ENCODE data around the gene LCE3E. TPM values are rescaled to one million over a fixed set of nuclear protein-coding genes. Genes with fewer than 3 reads are reported as not detected.

Gene LCE3E
- total RNA-seq, 2 donors from 2014 or later = not detected

DNA sequence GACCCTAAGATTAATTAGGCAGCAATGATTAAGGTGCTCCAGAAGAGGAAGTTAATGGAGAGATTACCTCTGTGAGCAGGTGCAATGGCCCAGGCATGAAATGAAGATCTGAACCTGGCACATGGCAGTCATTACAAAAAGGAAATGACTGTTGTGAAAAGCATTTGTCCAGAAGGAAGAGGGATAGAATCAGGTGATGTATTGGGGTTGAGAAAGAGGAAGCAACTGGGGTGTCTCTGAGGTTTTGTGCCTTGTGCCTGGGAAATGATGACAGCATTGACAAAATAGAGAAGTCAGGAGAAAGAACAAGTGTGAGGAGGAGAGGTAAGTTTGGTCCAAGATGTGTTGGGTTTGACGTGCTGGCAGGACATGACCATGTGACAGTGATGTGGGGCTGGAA, 46.7 kb downstream of the LCE3E start:
- TF ChIP-seq CTCF (IDR thresholded peaks at IDR 0.05) (no peak), POLR2AphosphoS5 (IDR thresholded peaks at IDR 0.05) (no peak), POLR2A (IDR thresholded peaks at IDR 0.05) (no peak)
- Histone ChIP-seq H3K36me3 (no peaks in the 10 kb centered on the region), H3K9me3 (no peaks in the 10 kb centered on the region), H3K4me1 (replicated peaks) (no peaks in the 10 kb centered on the region), H3K4me3 (no peak overlapping the region), H3K27me3 (replicated peaks; ENCODE audit: insufficient read depth) (peaks cover 17% of the 10 kb centered on the region), H3K27ac (no peak overlapping the region)
- no peak for DNase-seq (ENCODE audit: low spot score)
- 70% methylated on average over 1 of the region's 1 CpG for WGBS
- intact Hi-C loops (cut with DNase I) = no loop called here

DNA sequence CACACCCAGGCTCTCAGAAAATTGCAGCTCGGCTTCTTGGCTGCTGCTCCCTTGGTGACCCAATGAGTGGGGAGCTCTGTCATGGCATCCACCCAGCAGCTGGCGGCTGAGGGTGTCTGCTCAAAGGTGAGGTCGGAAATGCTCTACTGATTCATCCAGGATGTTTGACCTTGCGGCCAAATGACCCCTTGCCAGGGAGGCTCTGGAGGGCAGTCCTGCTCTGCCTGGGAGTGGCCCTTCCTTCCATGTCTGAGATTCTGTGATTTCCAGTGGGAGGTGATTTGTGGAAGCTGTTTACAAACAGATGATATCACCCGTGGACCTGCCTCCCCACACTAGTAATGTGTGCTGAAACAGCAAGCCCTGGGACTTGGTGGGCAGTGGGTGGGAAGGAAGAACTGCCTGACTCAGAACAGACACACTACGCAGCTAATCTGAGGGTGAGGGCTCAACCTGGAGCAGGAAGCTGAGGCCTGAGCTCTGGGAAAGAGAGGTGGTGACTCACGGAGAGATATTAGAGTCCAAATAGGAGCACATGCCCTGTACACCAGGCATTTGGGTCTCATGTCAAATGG, 49.3 kb downstream of the LCE3E start:
- H3K4me3 ChIP-seq = no peak overlapping the region
- H3K36me3 ChIP-seq = no peaks in the 10 kb centered on the region
- TF ChIP-seq CTCF (IDR thresholded peaks at IDR 0.05) = no peak
- TF ChIP-seq POLR2AphosphoS5 (IDR thresholded peaks at IDR 0.05) = no peak
- no peak for TF ChIP-seq POLR2A (IDR thresholded peaks at IDR 0.05)
- no peaks in the 10 kb centered on the region for H3K4me1 ChIP-seq (replicated peaks)
- intact Hi-C loops (cut with DNase I) = no loop called here
- no peak overlapping the region for H3K27ac ChIP-seq
- DNase-seq (ENCODE audit: low spot score) = no peak
- no peaks in the 10 kb centered on the region for H3K9me3 ChIP-seq
- 58% methylated on average over 7 of the region's 7 CpGs for WGBS
- peaks cover 17% of the 10 kb centered on the region for H3K27me3 ChIP-seq (replicated peaks; ENCODE audit: insufficient read depth)

GRCh38 chr1:152516082-152516481, 50.5 kb downstream of the LCE3E start:
- TF ChIP-seq POLR2A (IDR thresholded peaks at IDR 0.05) = no peak
- no peak for TF ChIP-seq CTCF (IDR thresholded peaks at IDR 0.05)
- TF ChIP-seq POLR2AphosphoS5 (IDR thresholded peaks at IDR 0.05) = no peak
- WGBS = 44% methylated on average over 7 of the region's 7 CpGs
- Histone ChIP-seq H3K4me3 (no peak overlapping the region), H3K4me1 (replicated peaks) (no peaks in the 10 kb centered on the region), H3K27ac (no peak overlapping the region), H3K27me3 (replicated peaks; ENCODE audit: insufficient read depth) (peaks cover 17% of the 10 kb centered on the region), H3K36me3 (no peaks in the 10 kb centered on the region), H3K9me3 (no peaks in the 10 kb centered on the region)
- no peak for DNase-seq (ENCODE audit: low spot score)
- intact Hi-C loops (cut with DNase I) = no loop called here

Small RNAs within 50 kb of the gene (small RNA-seq; reads per million reads assigned to genes)
- 0 reads per million in 2 donors for gene LCE3B

Other genes with a start within 250 kb of the LCE3E start
- 10 to 100 TPM in 1 of 2 donors, under 1 TPM in 1; 0.91 to 13.6 TPM for gene FLG, start 241.5 kb downstream of the LCE3E start, total RNA-seq
- gene FLG2, start 206.8 kb downstream of the LCE3E start, total RNA-seq = 1 to 10 TPM in 1 of 2 donors, under 1 TPM in 1; 0.36 to 5.6 TPM
- gene CRNN, start 152.5 kb downstream of the LCE3E start, total RNA-seq = under 1 TPM in 1 of 2 donors, not detected in 1; 0.62 TPM
- gene LCE5A, start 56.0 kb downstream of the LCE3E start, total RNA-seq = not detected
- not detected for gene CRCT1, start 52.3 kb downstream of the LCE3E start, total RNA-seq
- not detected for gene LCE3D, start 13.7 kb upstream of the LCE3E start, total RNA-seq
- not detected for gene LCE3C, start 33.5 kb upstream of the LCE3E start, total RNA-seq
- gene LCE3B, start 47.0 kb upstream of the LCE3E start, total RNA-seq = not detected
- not detected for gene LCE3A, start 56.3 kb upstream of the LCE3E start, total RNA-seq
- not detected for gene LCE2D, start 96.6 kb upstream of the LCE3E start, total RNA-seq
- gene LCE2C, start 108.5 kb upstream of the LCE3E start, total RNA-seq = 1 to 10 TPM in 1 of 2 donors, not detected in 1; 1.8 TPM
- 1 to 10 TPM in 1 of 2 donors, not detected in 1; 3.2 TPM for gene LCE2B, start 119.3 kb upstream of the LCE3E start, total RNA-seq
- not detected for gene LCE2A, start 131.6 kb upstream of the LCE3E start, total RNA-seq
- gene LCE4A, start 141.4 kb upstream of the LCE3E start, total RNA-seq = not detected
- gene KPRP, start 191.2 kb upstream of the LCE3E start, total RNA-seq = under 1 TPM in 1 of 2 donors, not detected in 1; 0.57 TPM
- gene LCE1F, start 208.4 kb upstream of the LCE3E start, total RNA-seq = not detected
- gene LCE1E, start 219.5 kb upstream of the LCE3E start, total RNA-seq = not detected
- gene LCE1D, start 229.9 kb upstream of the LCE3E start, total RNA-seq = not detected
- gene LCE1C, start 239.9 kb upstream of the LCE3E start, total RNA-seq = 1 to 10 TPM in 1 of 2 donors, not detected in 1; 8.6 TPM
- under 1 TPM in 1 of 2 donors, not detected in 1; 0.51 TPM for gene LCE1B, start 245.2 kb upstream of the LCE3E start, total RNA-seq

All from prostate gland (tissue), 2 donors.